Measurements from ENCODE around the gene SMIM21.

DNA sequence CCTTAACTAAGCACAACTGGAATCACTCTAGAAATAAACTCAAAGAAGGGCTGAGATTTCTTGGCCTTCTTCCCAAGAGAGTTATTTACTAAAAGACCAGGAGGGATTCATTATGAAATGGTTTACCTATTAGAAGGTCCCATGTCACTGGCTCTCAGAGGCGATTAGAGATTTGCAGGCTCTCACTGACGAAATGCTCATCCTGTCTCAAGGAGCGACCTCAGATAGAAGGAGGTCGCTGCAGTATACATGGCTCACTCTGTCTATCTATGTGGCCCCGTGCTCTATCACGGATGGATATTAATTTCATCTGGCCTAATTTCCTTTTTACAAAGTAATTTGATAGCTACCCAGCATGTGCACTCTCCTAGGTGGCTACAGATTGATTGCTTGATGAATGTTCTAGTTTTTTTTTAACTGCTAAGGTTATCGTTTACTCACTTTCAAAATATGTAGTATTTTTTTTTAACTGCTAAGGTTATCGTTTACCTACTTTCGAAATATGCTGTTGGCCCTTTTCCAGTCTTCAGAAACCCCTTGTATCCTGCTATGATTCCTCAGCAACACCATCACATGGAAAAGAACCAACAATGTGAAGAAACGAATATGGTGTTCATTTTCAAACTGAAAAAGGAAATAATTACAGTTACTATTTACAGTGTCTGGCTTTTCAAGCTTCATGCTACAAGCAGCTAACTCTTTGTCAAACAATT lies 9.1 kb downstream of the SMIM21 start:
- no peak for TF ChIP-seq CTCF (IDR thresholded peaks at IDR 0.05)
- TF ChIP-seq ZFX (IDR thresholded peaks at IDR 0.05; ENCODE audit: borderline replicate concordance): no peak
